ENCODE data around the gene TUBA1C. TPM values are rescaled to one million over a fixed set of nuclear protein-coding genes. Genes with fewer than 3 reads are reported as not detected.
"Not testable (repeated sequence)": the region's sequence is repeated elsewhere in the genome, so short reads cannot be mapped to it uniquely, and the experiment has no call there.

The TUBA1C gene
- polyA plus RNA-seq, 1 donor from 2014 or later: 63.0 TPM

DNA sequence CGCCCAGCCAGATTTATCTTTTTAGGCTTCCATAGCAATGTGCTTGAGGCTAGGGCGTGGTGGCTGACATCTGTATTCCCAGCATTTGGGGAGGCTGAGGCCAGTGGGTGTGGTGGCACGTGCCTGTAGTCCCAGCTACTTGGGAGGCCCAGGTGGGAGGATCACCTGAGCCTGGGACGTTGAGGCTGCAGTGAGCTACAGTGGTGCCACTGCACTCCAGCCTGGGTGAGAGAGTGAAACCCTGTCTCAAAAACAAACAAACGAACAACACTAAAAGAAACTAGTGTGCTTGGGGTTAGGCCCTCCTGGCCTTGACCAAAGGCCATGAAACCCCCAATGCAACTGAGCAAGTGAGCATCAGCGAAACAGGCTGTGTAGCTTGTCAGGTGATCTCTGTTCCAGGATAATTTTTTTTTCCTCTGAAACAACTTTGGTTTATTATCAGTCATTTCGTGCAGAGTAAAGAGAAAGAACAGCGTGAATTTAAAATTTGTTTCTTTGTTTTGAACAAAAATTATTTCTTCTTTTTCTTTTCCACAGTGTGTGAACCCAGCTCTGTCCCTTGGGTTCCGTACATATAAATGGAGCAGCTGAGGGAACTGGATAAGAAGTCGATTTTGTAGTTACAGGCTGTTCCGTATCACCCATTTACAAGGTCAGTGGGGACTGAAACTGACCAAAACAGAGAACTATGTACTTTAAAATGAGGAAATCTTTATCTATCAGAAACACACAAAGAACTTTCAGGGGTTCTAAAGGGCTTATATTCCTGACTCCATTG is 8.8 kb upstream of the TUBA1C start:
- no peaks in the 10 kb centered on the region for H3K36me3 ChIP-seq (ENCODE audit: insufficient read depth, low read length)
- H3K9ac ChIP-seq (ENCODE audit: low read length): no peak overlapping the region
- no peak overlapping the region for H2AFZ ChIP-seq (ENCODE audit: low read depth, low read length)
- H3K9me3 ChIP-seq (ENCODE audit: low read length): no peaks in the 10 kb centered on the region
- no peaks in the 10 kb centered on the region for H3K9me2 ChIP-seq (ENCODE audit: insufficient read depth, low read length)
- no peaks in the 10 kb centered on the region for H3K27me3 ChIP-seq (ENCODE audit: insufficient read depth, low read depth, low read length)
- H3K79me2 ChIP-seq (replicated peaks; ENCODE audit: insufficient read depth, low read length): no peaks in the 10 kb centered on the region
- no peaks in the 10 kb centered on the region for H4K20me1 ChIP-seq (ENCODE audit: insufficient read depth)
- no peak overlapping the region for H3K27ac ChIP-seq (ENCODE audit: low read length)
- H3K4me2 ChIP-seq (ENCODE audit: low read length): no peak overlapping the region
- TF ChIP-seq, protein P1, sequence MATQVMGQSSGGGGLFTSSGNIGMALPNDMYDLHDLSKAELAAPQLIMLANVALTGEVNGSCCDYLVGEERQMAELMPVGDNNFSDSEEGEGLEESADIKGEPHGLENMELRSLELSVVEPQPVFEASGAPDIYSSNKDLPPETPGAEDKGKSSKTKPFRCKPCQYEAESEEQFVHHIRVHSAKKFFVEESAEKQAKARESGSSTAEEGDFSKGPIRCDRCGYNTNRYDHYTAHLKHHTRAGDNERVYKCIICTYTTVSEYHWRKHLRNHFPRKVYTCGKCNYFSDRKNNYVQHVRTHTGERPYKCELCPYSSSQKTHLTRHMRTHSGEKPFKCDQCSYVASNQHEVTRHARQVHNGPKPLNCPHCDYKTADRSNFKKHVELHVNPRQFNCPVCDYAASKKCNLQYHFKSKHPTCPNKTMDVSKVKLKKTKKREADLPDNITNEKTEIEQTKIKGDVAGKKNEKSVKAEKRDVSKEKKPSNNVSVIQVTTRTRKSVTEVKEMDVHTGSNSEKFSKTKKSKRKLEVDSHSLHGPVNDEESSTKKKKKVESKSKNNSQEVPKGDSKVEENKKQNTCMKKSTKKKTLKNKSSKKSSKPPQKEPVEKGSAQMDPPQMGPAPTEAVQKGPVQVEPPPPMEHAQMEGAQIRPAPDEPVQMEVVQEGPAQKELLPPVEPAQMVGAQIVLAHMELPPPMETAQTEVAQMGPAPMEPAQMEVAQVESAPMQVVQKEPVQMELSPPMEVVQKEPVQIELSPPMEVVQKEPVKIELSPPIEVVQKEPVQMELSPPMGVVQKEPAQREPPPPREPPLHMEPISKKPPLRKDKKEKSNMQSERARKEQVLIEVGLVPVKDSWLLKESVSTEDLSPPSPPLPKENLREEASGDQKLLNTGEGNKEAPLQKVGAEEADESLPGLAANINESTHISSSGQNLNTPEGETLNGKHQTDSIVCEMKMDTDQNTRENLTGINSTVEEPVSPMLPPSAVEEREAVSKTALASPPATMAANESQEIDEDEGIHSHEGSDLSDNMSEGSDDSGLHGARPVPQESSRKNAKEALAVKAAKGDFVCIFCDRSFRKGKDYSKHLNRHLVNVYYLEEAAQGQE (IDR thresholded peaks at IDR 0.05; ENCODE audit: borderline replicate concordance): no peak
- TF ChIP-seq POLR2AphosphoS5 (IDR thresholded peaks at IDR 0.05) (no peak), RAD21 (conservative IDR thresholded peaks at IDR 0.05) (no peak), EZH2 (IDR thresholded peaks at IDR 0.05; ENCODE audit: borderline replicate concordance, insufficient read depth, low read length, poor library complexity, severe bottlenecking) (no peak), MXI1 (conservative IDR thresholded peaks at IDR 0.05; ENCODE audit: poor library complexity, severe bottlenecking) (no peak)
- TF ChIP-seq, protein P2, sequence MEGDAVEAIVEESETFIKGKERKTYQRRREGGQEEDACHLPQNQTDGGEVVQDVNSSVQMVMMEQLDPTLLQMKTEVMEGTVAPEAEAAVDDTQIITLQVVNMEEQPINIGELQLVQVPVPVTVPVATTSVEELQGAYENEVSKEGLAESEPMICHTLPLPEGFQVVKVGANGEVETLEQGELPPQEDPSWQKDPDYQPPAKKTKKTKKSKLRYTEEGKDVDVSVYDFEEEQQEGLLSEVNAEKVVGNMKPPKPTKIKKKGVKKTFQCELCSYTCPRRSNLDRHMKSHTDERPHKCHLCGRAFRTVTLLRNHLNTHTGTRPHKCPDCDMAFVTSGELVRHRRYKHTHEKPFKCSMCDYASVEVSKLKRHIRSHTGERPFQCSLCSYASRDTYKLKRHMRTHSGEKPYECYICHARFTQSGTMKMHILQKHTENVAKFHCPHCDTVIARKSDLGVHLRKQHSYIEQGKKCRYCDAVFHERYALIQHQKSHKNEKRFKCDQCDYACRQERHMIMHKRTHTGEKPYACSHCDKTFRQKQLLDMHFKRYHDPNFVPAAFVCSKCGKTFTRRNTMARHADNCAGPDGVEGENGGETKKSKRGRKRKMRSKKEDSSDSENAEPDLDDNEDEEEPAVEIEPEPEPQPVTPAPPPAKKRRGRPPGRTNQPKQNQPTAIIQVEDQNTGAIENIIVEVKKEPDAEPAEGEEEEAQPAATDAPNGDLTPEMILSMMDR (IDR thresholded peaks at IDR 0.05; ENCODE audit: poor library complexity, severe bottlenecking): no peak
- no peaks in the 10 kb centered on the region for H3F3A ChIP-seq (ENCODE audit: insufficient read depth, low read length, poor library complexity, severe bottlenecking)
- no peak overlapping the region for H3K4me3 ChIP-seq (ENCODE audit: low read length)

DNA sequence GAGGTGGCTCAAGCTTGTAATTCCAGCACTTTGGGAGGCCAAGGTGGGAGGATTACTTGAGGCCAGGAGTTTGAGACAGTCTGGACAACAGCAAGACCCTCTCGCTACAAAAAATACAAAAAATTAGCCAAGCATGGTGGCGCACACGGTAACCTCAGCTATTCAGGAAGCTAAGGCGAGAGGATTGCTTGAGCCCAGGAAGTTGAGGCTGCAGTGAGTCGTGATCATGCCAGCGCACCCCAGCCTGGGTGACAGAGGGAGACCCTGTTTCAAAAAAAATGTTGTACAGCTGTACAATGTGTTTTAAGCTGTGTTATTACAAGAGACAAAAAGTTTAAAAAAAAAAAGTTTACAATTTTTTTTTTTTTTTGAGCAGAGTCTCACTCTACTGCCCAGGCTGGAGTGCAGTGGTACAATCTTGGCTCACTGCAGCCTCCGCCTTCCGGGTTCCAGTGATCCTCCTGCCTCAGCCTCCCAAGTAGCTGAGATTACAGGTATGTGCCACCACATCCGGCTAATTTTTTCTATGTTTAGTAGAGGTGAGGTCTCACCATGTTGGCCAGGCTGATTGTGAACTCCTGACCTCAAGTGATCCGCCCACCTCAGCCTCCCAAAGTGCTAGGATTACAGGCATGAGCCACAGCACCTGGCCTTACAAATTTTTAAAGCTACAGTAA is 7.2 kb upstream of the TUBA1C start:
- H3K27ac ChIP-seq (ENCODE audit: low read length); H3K9me2 ChIP-seq (ENCODE audit: insufficient read depth, low read length); H3F3A ChIP-seq (ENCODE audit: insufficient read depth, low read length, poor library complexity, severe bottlenecking); H3K4me3 ChIP-seq (ENCODE audit: low read length); H3K36me3 ChIP-seq (ENCODE audit: insufficient read depth, low read length); H3K79me2 ChIP-seq (replicated peaks; ENCODE audit: insufficient read depth, low read length); H3K27me3 ChIP-seq (ENCODE audit: insufficient read depth, low read depth, low read length); H3K9me3 ChIP-seq (ENCODE audit: low read length); H4K20me1 ChIP-seq (ENCODE audit: insufficient read depth); H2AFZ ChIP-seq (ENCODE audit: low read depth, low read length); H3K4me2 ChIP-seq (ENCODE audit: low read length); H3K9ac ChIP-seq (ENCODE audit: low read length): not testable (repeated sequence)

DNA sequence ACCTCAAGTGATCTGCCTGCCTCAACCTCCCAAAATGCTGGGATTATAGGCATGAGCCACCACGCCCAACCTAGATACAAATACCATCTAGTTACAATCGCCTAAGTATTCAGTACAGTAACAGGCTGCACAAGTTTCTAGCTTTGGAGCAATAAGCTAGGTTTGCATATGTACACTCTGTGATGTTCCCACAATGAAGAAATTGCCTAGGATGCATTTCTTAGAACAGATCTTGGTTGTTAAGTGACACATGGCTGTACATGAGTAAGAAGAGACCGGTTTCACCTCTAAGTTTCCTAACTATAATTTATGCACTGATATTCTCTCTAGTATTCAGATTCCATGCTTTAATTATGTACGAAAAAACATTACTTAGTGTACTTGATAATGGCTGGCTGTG is 5.4 kb upstream of the TUBA1C start:
- Histone ChIP-seq H4K20me1 (ENCODE audit: insufficient read depth) (no peaks in the 10 kb centered on the region), H2AFZ (ENCODE audit: low read depth, low read length) (no peak overlapping the region), H3K27me3 (ENCODE audit: insufficient read depth, low read depth, low read length) (peaks cover 10% of the 10 kb centered on the region), H3K9me2 (ENCODE audit: insufficient read depth, low read length) (no peaks in the 10 kb centered on the region), H3K4me3 (ENCODE audit: low read length) (no peak overlapping the region), H3K9ac (ENCODE audit: low read length) (no peak overlapping the region), H3K9me3 (ENCODE audit: low read length) (no peaks in the 10 kb centered on the region), H3F3A (ENCODE audit: insufficient read depth, low read length, poor library complexity, severe bottlenecking) (no peaks in the 10 kb centered on the region), H3K27ac (ENCODE audit: low read length) (no peak overlapping the region), H3K4me2 (ENCODE audit: low read length) (no peak overlapping the region), H3K79me2 (replicated peaks; ENCODE audit: insufficient read depth, low read length) (no peaks in the 10 kb centered on the region), H3K36me3 (ENCODE audit: insufficient read depth, low read length) (no peaks in the 10 kb centered on the region)
- TF ChIP-seq EP300 (conservative IDR thresholded peaks at IDR 0.05; ENCODE audit: poor library complexity, severe bottlenecking): no peak
- TF ChIP-seq, protein P1 (IDR thresholded peaks at IDR 0.05; ENCODE audit: borderline replicate concordance): no peak
- TF ChIP-seq, protein P2 (IDR thresholded peaks at IDR 0.05; ENCODE audit: poor library complexity, severe bottlenecking): no peak
- no peak for TF ChIP-seq RAD21 (conservative IDR thresholded peaks at IDR 0.05)
- no peak for TF ChIP-seq MXI1 (conservative IDR thresholded peaks at IDR 0.05; ENCODE audit: poor library complexity, severe bottlenecking)
- TF ChIP-seq POLR2AphosphoS5 (IDR thresholded peaks at IDR 0.05): no peak
- TF ChIP-seq TAF1 (IDR thresholded peaks at IDR 0.05; ENCODE audit: low read depth): no peak
- no peak for TF ChIP-seq SMC3 (conservative IDR thresholded peaks at IDR 0.05; ENCODE audit: poor library complexity)

All from neural cell (in vitro differentiated cells).